H7 (cell line): ENCODE data around the gene RBM15B. TPM values are rescaled to one million over a fixed set of nuclear protein-coding genes. Genes with fewer than 3 reads are reported as not detected.

Experiments used
- DNase-seq: peaks from one replicate; pipeline ENCODE4 v3.0.0; 2012
- H3K27me3 ChIP-seq: 2 replicates; pipeline ENCODE4 v1.6.0; 2011; ENCODE audit warnings: mild to moderate bottlenecking, low read length; ENCODE audit not compliant: control insufficient read depth, insufficient read depth
- H3K36me3 ChIP-seq: replicated peaks from 2 replicates; pipeline ENCODE4 v1.5.1; 2011; ENCODE audit warnings: low read length; ENCODE audit not compliant: control insufficient read depth, insufficient read depth
- H3K4me3 ChIP-seq: 2 replicates; pipeline ENCODE4 v1.5.1; 2011; ENCODE audit warnings: low read depth, mild to moderate bottlenecking, control low read depth, low read length, moderate library complexity; ENCODE audit not compliant: insufficient read depth
- total RNA-seq: library from RNA; depleted of rRNA; stranded (reverse); fragments of >200 nt; shearing (Covaris generic); gene quantifications from 2 replicates; pipeline ENCODE4 v1.2.3, GENCODE V29; 2014; rRNA removed

Gene RBM15B
- total RNA-seq, 1 experiment from 2014 or later: 29.3 TPM

- H3K4me3 ChIP-seq: no peak overlapping the region
- H3K36me3 ChIP-seq: peaks cover 6% of the 10 kb centered on the region
- DNase-seq: peak; percentile 57
- no peaks in the 10 kb centered on the region for H3K27me3 ChIP-seq
Observed at GRCh38 chr3:51434746-51435327, 43.8 kb downstream of the RBM15B start.

DNA sequence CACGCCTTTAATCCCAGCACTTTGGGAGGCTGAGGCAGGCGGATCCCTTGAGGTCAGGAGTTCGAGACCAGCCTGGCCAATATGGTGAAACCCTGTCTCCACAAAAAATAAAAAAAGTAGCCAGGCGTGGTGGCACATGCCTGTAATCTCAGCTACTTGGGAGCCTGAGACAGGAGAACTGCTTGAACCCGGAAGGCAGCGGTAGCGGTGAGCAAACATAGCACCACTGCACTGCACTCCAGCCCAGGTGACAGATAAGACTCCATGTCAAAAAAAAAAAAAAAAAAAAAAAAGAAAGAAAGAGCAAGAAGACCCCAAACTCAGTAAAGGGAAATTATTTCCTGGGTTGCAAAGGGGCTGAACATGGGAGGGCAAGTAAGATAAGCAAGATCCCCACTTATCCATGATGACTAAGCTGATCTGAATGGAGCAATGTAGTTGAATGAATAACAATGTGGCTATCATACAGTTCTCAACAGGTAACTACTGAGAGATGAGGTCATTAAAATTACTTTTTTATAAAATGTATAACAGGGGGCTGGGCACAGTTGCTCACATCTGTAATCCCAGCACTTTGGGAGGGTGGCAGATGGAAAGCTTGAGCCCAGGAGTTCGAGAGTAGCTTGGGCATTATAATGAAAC is 46.0 kb downstream of the RBM15B start:
- Histone ChIP-seq H3K27me3 (no peaks in the 10 kb centered on the region), H3K36me3 (peaks cover 10% of the 10 kb centered on the region), H3K4me3 (no peak overlapping the region)
- DNase-seq: no peak

DNA sequence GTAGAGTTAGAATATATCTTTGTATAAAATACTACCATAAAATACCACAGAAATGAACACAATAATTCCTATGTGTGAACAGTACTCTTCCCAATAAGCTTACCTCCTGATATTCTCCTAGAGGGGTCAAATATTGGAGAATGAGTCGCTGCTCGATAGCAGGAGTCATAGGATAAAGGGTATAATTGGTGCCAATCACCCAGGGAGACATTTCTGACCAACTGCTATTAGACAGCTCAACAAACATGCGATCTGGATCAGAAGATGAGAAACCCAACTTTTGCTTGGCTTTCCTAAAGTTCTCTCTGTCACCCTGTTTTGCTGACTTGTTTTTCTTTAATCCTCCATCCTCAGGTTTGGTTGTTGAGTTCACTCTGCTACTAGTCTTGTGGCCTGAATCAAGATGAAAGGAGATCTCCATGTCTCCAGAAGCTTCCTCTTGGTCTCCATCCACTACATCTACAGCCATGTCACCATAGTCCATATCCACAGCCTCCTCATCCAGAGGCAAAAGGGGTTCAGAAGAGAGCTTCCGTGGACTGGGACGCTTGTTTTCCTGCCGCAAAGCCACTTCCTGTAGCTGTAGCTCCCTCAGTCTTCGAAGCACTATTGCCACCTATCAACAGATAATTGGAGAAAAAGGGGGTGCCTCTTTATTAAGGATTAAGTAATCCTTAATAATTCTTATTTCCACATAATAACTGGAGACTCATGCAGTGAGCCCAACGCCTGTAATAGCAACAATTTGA is 50.4 kb downstream of the RBM15B start:
- Histone ChIP-seq H3K36me3 (peaks cover 8% of the 10 kb centered on the region), H3K27me3 (no peaks in the 10 kb centered on the region), H3K4me3 (no peak overlapping the region)
- no peak for DNase-seq

- Histone ChIP-seq H3K4me3 (no peak overlapping the region), H3K27me3 (no peaks in the 10 kb centered on the region), H3K36me3 (peaks cover 7% of the 10 kb centered on the region)
- no peak for DNase-seq
Observed at GRCh38 chr3:51445544-51446280, 54.6 kb downstream of the RBM15B start.

Other genes starting within 250 kb of the RBM15B start
- gene MANF, start 6.0 kb upstream of the RBM15B start, total RNA-seq: 82.7 and 84.0 TPM in 2 replicates
- gene DCAF1, start 108.7 kb downstream of the RBM15B start, total RNA-seq: 12.5 and 14.7 TPM in 2 replicates
- 20.8 TPM in 2 replicates for gene RAD54L2, start 147.4 kb downstream of the RBM15B start, total RNA-seq